Medulla oblongata (tissue), 1 donor: ENCODE results near the gene LCE1C.

Experiments
- DNase-seq: peaks from one replicate; pipeline ENCODE4 v3.0.0-alpha.2; 2015; ENCODE audit errors: extremely low spot score

Gene LCE1C, protein sequence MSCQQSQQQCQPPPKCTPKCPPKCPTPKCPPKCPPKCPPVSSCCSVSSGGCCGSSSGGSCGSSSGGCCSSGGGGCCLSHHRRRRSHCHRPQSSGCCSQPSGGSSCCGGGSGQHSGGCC

GRCh38 chr1:152806576-152806975 is at the start of gene LCE1C:
TSS of gene LCE1C (minus strand) at chr1:152806651. CDS start at chr1:152805478, 1,173 bp downstream.
- DNase-seq: no peak

GRCh38 chr1:152855661-152856060 is 49.2 kb upstream of the LCE1C start:
- no peak for DNase-seq

DNA sequence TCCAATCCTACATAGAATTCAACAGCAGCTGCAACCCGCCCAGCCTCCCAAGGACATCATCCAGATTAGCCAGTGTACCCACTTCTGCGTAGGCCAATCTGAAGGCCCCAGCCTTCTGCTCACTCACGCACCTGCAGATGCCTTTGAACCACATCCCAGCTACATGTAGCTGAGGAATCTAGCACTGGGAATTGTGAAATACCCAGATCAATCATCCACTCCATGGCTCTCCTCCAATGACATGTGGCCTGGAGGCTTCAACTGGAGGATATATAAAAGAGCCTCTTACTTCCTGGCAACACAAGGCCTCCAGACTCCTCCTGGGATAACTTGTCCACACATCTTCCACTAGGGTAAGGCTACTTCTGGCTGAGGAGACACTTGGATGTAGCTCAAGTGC is 36.1 kb upstream of the LCE1C start, which contains the start of gene LCE6A:
TSS of gene LCE6A (plus strand) at position 301 of the 400 bp plus-strand sequence. CDS start 665 bp downstream, outside the sequence.
- DNase-seq: no peak

GRCh38 chr1:152836870-152837269 is 30.4 kb upstream of the LCE1C start:
- no peak for DNase-seq

DNA sequence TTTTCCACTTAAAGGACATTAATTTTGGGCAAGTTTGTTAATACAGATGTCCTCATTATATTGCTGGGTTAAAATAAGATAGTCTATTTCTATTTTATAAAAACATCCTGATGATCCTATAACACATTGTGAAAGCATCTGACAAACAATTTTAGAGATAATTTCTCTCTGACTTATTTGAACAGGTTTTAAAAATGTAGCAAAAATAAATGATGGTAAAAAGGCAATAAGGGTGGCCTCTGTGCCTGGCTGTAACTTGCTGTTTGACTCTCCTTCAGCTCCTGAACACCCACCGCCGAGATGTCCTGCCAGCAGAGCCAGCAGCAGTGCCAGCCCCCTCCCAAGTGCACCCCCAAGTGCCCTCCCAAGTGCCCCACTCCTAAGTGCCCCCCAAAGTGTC is 20.7 kb upstream of the LCE1C start, which contains the start of gene LCE1A:
TSS of gene LCE1A (plus strand) at position 301 of the 400 bp plus-strand sequence. CDS start at position 301, 0 bp downstream.
- DNase-seq: no peak

DNA sequence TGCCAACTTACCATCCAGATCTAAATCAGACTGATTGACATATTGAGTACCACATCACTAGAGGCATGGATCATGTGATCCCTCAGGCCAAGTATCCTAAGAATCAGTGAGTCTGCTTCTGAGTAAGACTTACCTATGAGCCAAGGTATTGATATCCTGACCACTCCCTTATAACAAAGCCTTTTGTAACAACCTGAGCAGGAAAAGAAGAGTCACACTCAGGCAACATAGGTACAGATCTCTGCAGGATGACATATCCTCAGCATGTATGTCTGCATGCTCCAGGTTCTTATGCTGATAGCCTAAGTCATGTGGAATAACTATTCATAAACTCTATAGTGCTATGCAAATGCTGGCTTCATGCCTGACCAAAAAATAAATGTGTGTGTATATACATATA is 18.5 kb upstream of the LCE1C start:
- no peak for DNase-seq

DNA sequence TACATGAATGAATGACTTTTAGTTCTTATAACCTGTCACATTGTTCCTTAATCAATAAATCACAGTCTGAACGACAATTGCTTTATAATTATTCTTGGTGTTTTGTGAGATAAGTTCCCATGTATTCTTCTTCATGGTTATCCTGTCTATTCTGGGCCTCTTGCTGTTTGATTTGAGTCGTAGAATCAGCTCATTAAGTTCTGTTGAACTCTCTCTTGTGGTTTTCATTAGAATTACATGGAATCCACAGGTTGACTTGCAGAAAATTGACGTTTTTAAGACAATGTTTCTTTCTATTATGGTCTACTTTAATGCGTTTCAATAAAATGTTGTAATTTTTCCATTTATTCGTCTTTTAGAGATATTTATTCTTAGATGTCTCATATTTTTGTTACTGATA is 16.8 kb upstream of the LCE1C start:
- DNase-seq: no peak

DNA sequence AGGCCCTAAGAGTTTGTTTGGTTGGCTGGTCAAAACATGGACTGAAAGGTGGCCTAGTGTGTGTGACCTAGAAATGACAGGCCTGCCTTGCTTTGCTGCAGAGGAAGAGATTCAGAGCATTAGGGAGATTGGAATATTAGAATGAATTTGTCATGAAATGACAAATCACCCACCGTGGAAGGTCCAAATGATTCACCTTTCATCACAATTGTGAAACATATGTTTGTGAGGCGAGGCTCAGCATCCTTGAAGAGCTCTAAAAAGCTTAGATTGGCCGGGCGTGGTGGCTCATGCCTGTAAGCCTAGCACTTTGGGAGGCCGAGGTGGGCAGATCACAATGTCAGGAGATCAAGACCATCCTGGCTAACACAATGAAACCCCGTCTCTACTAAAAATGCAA is 10.9 kb upstream of the LCE1C start:
- no peak for DNase-seq

- DNase-seq: no peak
Observed at GRCh38 chr1:152811671-152812070, 5.2 kb upstream of the LCE1C start, which contains the start of gene LCE1B. TSS of gene LCE1B (plus strand) at chr1:152811971. CDS start at chr1:152812447, 476 bp downstream.

DNA sequence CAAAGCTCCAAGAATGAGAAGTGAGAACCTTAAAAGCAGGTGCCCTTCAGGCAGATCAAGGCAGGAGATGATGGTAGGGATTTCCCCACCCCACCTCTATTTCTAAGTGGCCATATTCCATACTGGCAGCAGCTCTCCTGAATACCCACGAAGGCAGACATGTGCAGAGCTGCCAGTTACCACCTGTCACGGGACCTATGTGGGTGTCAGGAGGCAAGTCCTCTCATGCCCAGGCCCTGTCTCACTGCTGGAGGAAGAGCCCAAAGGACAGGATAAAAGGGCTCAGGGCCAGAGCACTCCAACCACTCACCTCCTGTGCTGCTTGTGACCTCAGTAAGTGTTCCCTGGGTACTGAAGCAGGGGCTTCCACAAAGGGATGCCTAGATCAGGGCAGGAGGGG is 4.6 kb upstream of the LCE1C start:
- no peak for DNase-seq

- DNase-seq: no peak
Observed at GRCh38 chr1:152801333-152801732, 5.1 kb downstream of the LCE1C start.

GRCh38 chr1:152796421-152796820 is 10.0 kb downstream of the LCE1C start, which contains the start of gene LCE1D:
TSS of gene LCE1D (plus strand) at chr1:152796721. CDS start at chr1:152797795, 1,074 bp downstream.
- DNase-seq: no peak

GRCh38 chr1:152795686-152796085 is 10.8 kb downstream of the LCE1C start:
- no peak for DNase-seq

- DNase-seq: no peak
Observed at GRCh38 chr1:152786077-152786476, 20.4 kb downstream of the LCE1C start, which contains the start of gene LCE1E. TSS of gene LCE1E (plus strand) at chr1:152786257. CDS start at chr1:152787300, 1,043 bp downstream.

DNA sequence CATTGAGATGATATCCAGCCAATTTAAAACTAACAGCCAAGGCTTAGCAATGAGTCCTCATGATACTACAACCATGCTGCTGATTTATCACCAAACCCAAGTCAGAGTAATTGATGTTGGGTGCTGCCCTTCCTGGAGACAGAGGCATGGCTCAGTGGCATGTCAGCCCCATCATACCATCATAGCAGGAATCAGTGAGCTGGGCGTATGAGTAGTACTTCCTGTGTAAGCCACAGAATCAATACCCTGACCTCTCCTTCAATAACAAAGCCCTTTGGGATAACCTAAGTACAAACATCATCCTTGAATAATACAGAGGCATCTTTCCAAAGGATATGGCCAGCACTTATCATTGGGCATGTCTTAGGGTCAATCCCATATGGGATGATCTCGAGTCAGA is 23.4 kb downstream of the LCE1C start:
- DNase-seq: no peak

GRCh38 chr1:152777510-152778137 is 28.8 kb downstream of the LCE1C start:
- DNase-seq: no peak

DNA sequence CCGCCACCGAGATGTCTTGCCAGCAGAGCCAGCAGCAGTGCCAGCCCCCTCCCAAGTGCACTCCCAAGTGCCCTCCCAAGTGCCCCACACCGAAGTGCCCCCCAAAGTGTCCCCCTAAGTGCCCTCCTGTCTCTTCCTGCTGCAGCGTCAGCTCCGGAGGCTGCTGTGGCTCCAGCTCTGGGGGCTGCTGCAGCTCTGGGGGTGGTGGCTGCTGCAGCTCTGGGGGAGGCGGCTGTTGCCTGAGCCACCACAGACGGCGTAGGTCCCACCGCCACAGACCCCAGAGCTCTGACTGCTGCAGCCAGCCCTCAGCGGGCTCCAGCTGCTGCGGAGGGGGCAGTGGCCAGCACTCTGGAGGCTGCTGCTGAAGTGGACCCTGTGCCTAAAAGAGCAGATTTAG is 30.1 kb downstream of the LCE1C start:
- DNase-seq: no peak

DNA sequence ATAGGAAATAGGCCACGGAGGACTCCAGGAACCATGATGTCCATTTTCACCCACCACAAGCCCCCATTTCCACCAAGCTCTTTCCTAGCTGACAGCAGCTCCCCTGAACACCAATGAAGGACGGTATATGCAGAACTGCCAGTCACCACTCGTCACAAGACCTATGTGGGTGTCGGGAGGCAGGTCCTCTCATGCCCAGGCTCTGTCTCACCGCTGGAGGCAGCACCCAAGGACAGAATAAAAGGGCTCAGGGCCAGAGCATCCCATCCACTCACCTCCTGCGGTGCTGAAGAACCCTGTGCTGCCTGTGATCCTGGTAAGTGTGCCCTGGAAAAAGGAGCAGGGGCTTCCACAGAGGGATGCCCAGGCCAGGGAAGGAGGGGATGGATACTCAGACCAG is 31.6 kb downstream of the LCE1C start, which contains the start of gene LCE1F:
TSS of gene LCE1F (plus strand) at position 266 of the 400 bp plus-strand sequence. CDS start 1,232 bp downstream, outside the sequence.
- DNase-seq: no peak

DNA sequence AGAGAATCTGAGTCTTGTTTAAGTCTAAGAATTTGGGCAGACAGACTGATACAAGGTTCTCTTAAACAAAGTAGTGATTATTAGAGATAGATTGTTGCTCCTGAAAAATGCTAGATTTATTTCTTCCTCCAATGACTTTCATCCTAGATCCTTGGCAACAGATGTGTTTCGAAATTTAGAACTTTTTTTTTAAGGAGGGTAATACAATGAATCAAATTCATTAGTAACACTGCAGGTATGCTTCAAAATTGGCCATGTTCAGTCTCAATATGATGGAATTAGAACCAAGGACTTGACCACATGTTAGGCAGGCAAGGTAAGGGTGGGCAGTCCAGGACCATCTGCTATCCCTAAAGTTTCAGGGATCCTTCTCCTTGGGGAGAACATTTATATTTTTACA is 36.0 kb downstream of the LCE1C start:
- no peak for DNase-seq

DNA sequence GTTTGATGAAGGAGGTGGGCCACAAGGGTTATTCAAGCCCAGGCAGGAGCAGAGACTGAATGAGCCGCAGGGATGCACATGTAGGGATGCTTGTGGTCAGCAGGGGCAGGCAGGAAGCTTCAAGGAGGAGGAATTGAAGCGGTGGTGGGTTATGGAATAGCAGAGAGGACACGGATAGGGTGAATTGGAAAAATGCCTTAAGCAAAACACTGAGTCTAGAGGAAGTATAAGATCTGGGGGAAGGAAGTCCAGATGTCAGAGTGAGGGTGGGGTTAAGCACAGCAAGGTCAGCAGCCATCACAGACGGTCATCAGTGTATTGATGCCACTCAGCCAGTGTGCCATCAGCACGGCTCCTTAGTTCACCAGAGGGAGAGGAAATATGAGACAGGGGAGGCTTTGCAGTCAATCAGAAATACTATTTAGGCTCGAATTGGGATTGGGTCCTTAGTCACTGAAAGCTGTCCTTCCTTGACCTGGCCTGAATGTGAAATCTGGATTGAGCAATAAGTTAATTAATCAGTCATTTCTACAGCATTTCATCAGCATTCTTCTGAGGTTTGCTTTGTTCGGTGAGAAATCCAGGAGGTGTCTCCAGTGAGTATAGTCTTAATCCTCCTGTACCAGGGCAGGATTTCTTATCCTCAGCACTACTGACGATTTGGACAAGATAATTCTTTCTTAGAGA is 37.5 kb downstream of the LCE1C start:
- DNase-seq: no peak

DNA sequence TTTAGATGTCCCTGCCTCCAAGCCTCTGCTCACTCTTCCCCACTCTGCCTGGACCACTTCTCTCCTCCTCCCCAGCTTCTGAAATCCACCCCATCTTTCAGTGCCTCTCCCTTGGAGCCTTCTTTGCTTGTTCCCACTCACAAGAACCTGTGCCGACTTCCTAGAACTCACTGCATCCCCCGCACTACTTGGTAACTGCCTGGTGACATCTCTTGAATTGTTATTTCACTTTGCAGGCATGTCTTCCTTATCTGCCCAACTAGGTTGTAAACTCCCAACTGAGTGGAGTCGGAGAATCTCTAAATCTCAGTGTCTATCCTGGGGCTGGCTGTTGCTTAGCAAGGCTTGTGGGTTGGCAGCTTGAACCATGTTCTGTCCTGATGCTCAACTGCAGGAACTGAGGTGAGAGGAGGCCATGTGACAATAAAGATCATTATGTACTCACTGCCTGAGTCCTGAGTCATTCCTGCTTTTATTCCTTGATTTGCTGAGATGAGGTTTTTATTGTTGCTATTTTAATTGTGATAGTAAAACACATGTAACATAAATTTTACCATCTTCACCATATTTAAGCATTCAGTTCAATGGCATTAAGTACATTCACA is 44.7 kb downstream of the LCE1C start:
- DNase-seq: no peak

- DNase-seq: no peak
Observed at GRCh38 chr1:152760551-152761190, 45.8 kb downstream of the LCE1C start.
